ENCODE measurements around the gene RNF224. TPM values are rescaled to one million over a fixed set of nuclear protein-coding genes. Genes with fewer than 3 reads are reported as not detected.

Gene RNF224
- total and polyA plus RNA-seq, 10 of the 15 experiments (the other 5 are each of a cell fraction or from before 2014, with no cell fraction given), result not detected

- H3K36me3 ChIP-seq (ENCODE audit: control insufficient read depth in 2 of 2, insufficient read depth in 2 of 2, low read length in 1 of 2), result peaks cover 8 to 14% of the 10 kb centered on the region in 2 experiments
- ATAC-seq (no peak), FAIRE-seq (no peak), DNase-seq (ENCODE audit: low read depth, low spot score) (no peak)
- WGBS (ENCODE audit: insufficient coverage, insufficient replicate concordance, low lambda C conversion rate, missing lambda C conversion rate), result 2% methylated on average over 53 of the region's 83 CpGs
- ChIA-PET RAD21 (ENCODE audit: unreplicated experiment) (interaction anchor here (0.6 to 1.9 kb wide), 11 partner anchors 12 to 285 kb away, joined by 3 to 13 read pairs (median 3); partner anchors contain the start of genes NELFB, NRARP and RNF208), POLR2A (interaction anchor here (1.0 to 9.2 kb wide), 15 partner anchors 13 to 249 kb away, joined by 3 to 112 read pairs (median 8); partner anchors contain the start of genes CYSRT1, EXD3, MAN1B1 and NELFB), SMC1A (ENCODE audit: uncharacterized antibody, unreplicated experiment) (interaction anchor here (1.0 to 1.7 kb wide), 4 partner anchors 19 to 155 kb away, joined by 3 to 6 read pairs (median 4); partner anchors contain the start of genes MAN1B1, NRARP and RNF208), CTCF (interaction anchor here (0.6 to 5.3 kb wide), 10 partner anchors 12 to 207 kb away, joined by 3 to 52 read pairs (median 4); partner anchors contain the start of genes CYSRT1, NELFB, RNF208 and RNF224)
- no peak overlapping the region for H2AFZ ChIP-seq (ENCODE audit: control insufficient read depth, low read depth, low read length)
- no peaks in the 10 kb centered on the region for H3K27me3 ChIP-seq (replicated peaks in 1 of 2; ENCODE audit: control insufficient read depth in 2 of 2, insufficient read depth in 2 of 2, low read length in 1 of 2)
- peak overlapping the region; percentile 63 for H3K9ac ChIP-seq (ENCODE audit: control insufficient read depth, insufficient read depth, low read length)
- H3K4me1 ChIP-seq (ENCODE audit: control insufficient read depth, insufficient read depth, low read length), result peaks cover 38% of the 10 kb centered on the region
- BruUV-seq (replicated peaks), result no TSS peak
- peak overlapping the region; percentile 39 for H3K27ac ChIP-seq (ENCODE audit: control insufficient read depth, insufficient read depth)
- peak overlapping the region; percentile 91 for H3K4me2 ChIP-seq (ENCODE audit: control insufficient read depth, insufficient read depth)
- H3K79me2 ChIP-seq (ENCODE audit: control insufficient read depth, insufficient read depth, low read length), result peaks cover 30% of the 10 kb centered on the region
- peak overlapping the region; percentile 98 for H3K4me3 ChIP-seq
- TF ChIP-seq, protein P1, sequence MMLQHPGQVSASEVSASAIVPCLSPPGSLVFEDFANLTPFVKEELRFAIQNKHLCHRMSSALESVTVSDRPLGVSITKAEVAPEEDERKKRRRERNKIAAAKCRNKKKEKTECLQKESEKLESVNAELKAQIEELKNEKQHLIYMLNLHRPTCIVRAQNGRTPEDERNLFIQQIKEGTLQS (IDR thresholded peaks at IDR 0.05; ENCODE audit: borderline replicate concordance, extremely low read depth, low read depth, low read length), result no peak
- TF ChIP-seq MXI1 (IDR thresholded peaks at IDR 0.05; ENCODE audit: low read depth, low read length), result 0 out of 2 replicates have a peak, but pooled peaks have one; percentile 9
- TF ChIP-seq ZNF687 (IDR thresholded peaks at IDR 0.05), result 0 out of 2 replicates have a peak, but pooled peaks have one; percentile 9
- TF ChIP-seq NFXL1 (IDR thresholded peaks at IDR 0.05; ENCODE audit: borderline replicate concordance), result no peak
- no peak for TF ChIP-seq HDAC6 (IDR thresholded peaks at IDR 0.05; ENCODE audit: unreplicated experiment)
- 0 out of 2 replicates have a peak, but pooled peaks have one; percentile 11 for TF ChIP-seq BACH1 (IDR thresholded peaks at IDR 0.05; ENCODE audit: borderline replicate concordance)
- TF ChIP-seq NR2F1 (conservative IDR thresholded peaks at IDR 0.05), result peak; percentile 32; the same call in 1 of the 2 replicates
- 0 out of 2 replicates have a peak, but pooled peaks have one; percentile 3 for TF ChIP-seq GATAD2B (conservative IDR thresholded peaks at IDR 0.05; ENCODE audit: low read depth)
- TF ChIP-seq TCF7 (IDR thresholded peaks at IDR 0.05; ENCODE audit: borderline replicate concordance), result no peak
- no peak for TF ChIP-seq WRNIP1 (IDR thresholded peaks at IDR 0.05; ENCODE audit: borderline replicate concordance, low read depth, low read length)
- in situ Hi-C loops (cut with MboI) (no loop called here), intact Hi-C loops (cut with micrococcal nuclease; ENCODE audit: unreplicated experiment) (no loop called here)
- H3K9me3 ChIP-seq (replicated peaks; ENCODE audit: control insufficient read depth, insufficient read depth, low read length), result no peaks in the 10 kb centered on the region
- H4K20me1 ChIP-seq (ENCODE audit: control insufficient read depth, insufficient read depth), result peaks cover 4% of the 10 kb centered on the region; the same call in 1 of the 2 replicates
These were observed 14.4 kb downstream of the RNF224 start for GRCh38 chr9:137241490-137242268.

Data from GM12878 (cell line).